Erythroblast (primary cell): ENCODE results near the gene NFATC2IP.
"Not testable (repeated sequence)": the region's sequence is repeated elsewhere in the genome, so short reads cannot be mapped to it uniquely, and the experiment has no call there.

Source experiments
- GATA1 ChIP-seq: IDR thresholded peaks from 2 replicates; pipeline ENCODE4 v1.6.1; 2011; ENCODE audit warnings: low read depth, mild to moderate bottlenecking, control low read depth, low read length, moderate library complexity
- POLR2A ChIP-seq: IDR thresholded peaks from 2 replicates; pipeline ENCODE4 v1.6.1; 2011; ENCODE audit warnings: mild to moderate bottlenecking, low read length

DNA sequence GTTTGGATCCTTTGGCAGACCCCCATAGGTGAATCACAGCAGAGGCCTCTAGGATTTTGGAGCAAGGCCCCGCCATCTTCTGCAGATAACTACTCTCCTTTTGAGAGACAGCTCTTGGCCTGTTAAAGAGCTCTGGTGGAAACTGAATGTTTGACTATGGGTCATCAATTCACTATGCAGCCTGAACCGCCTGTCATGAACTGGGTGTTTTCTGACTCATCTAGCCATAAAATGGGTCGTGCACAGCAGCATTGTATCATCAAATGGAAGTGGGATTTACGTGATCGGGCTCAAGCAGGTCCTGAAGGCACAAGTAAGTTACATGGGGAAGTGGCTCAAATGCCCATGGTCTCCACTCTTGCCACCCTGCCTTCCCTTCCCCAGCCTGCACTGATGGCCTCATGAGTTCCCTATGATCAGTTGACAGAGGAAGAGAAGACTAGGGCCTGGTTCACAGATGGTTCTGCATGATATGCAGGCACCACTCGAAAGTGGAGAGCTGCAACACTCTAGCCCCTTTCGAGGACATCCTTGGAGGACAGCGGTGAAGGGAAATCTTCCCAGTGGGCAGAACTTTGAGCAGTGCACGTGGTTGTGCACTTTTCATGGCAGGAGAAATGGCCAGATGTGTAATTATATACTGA lies 53.9 kb downstream of the NFATC2IP start:
- TF ChIP-seq POLR2A, GATA1: not testable (repeated sequence)
